Gastrocnemius medialis (tissue), 4 donors: ENCODE results near the gene PARD3B.

Experiments used
- CTCF ChIP-seq, 5 experiments: fragments of 450-650 bp in 3 of 5; fragments of 200-600 bp in 2 of 5; sonication (generic) in 2 of 5; IDR thresholded peaks in 4 of 5; conservative IDR thresholded peaks in 1 of 5; 1 replicate in 4 of 5; 2 replicates in 1 of 5; pipeline ENCODE4 v1.5.1; 2016 to 2019; ENCODE audit warnings: antibody characterized with exemption in 5 of 5, mild to moderate bottlenecking in 3 of 5, moderate library complexity in 3 of 5
- POLR2A ChIP-seq, 2 donors: fragments of 450-650 bp; IDR thresholded peaks; one replicate each; pipeline ENCODE4 v1.6.1; 2017; ENCODE audit warnings: antibody characterized with exemption in 2 of 2, mild to moderate bottlenecking in 2 of 2, moderate library complexity in 2 of 2

DNA sequence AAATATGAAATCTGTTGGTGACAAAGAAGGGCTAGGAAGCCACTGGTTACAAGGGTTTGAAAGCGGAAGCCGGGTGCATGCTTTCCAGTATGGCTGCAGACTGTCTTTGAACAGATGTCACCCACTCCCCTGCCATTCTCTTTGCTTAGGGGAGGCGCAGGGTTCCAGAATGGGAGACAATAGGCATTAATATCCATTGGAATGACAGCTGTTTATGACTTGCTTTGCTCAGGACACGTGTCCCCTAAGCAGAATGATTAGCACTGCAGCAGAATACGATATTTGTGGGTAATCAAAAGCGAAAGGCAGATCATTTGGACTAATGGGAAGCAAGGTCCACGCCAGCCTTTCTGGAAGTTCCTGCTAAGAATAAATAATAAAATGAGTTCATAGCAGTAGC, 1111.2 kb downstream of the PARD3B start:
- TF ChIP-seq CTCF (IDR thresholded peaks at IDR 0.05 in 4 of 5, conservative IDR thresholded peaks at IDR 0.05 in 1 of 5) (no peak), POLR2A (IDR thresholded peaks at IDR 0.05) (no peak)
